ENCODE data around the gene C1orf87.

DNA sequence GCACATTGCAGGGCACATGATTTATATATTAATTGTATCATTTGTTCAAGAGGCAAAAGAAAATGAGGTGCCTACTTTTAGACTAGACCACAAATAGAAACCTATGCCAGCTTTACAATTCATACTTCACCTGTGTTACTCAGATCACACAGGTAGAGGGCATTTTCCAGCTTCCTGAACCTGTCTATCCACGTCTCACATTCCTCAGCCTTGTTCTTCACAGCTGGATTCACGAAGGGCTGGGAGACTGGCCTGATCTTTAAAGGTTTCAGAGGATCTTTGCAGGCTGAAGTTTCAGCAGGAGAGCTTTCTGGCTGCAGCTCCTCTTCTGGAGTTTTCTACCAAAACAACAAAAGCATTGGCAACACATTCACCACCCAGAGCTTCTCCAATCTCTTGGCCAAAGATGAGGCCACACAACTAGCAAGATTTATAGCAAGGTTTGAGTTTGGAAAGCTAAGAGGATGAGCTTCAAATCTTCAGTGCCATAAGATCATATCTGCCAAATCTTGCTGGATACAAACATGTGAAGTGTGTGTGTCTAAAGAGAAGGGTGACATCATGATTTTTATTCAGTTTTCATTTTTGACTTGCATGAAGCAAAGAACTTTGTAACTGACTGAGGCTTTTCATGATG, 76.0 kb downstream of the C1orf87 start:
- no peak for TF ChIP-seq POLR2A (IDR thresholded peaks at IDR 0.05)
- TF ChIP-seq, protein P1, sequence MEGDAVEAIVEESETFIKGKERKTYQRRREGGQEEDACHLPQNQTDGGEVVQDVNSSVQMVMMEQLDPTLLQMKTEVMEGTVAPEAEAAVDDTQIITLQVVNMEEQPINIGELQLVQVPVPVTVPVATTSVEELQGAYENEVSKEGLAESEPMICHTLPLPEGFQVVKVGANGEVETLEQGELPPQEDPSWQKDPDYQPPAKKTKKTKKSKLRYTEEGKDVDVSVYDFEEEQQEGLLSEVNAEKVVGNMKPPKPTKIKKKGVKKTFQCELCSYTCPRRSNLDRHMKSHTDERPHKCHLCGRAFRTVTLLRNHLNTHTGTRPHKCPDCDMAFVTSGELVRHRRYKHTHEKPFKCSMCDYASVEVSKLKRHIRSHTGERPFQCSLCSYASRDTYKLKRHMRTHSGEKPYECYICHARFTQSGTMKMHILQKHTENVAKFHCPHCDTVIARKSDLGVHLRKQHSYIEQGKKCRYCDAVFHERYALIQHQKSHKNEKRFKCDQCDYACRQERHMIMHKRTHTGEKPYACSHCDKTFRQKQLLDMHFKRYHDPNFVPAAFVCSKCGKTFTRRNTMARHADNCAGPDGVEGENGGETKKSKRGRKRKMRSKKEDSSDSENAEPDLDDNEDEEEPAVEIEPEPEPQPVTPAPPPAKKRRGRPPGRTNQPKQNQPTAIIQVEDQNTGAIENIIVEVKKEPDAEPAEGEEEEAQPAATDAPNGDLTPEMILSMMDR (IDR thresholded peaks at IDR 0.05): no peak

All from tibial nerve (tissue), 3 donors.